HepG2 (cell line): ENCODE results near the gene MSMP. TPM values are rescaled to one million over a fixed set of nuclear protein-coding genes. Genes with fewer than 3 reads are reported as not detected.
A peak's percentile ranks its signal among the peaks of the same experiment; 100 is the strongest.

Source experiments
- FIP1L1 ChIP-seq: fragments of 200-400 bp; formaldehyde crosslinking; IDR thresholded peaks from 2 replicates; pipeline ENCODE4 v1.6.1; 2018; ENCODE audit warnings: low read depth, mild to moderate bottlenecking, low read length, moderate library complexity, borderline replicate concordance; ENCODE audit not compliant: insufficient read depth
- POLR2A ChIP-seq, 2 experiments: IDR thresholded peaks; 2 replicates each; pipeline ENCODE4 v1.6.1; 2011; ENCODE audit warnings: low read depth in 2 of 2, low read length in 2 of 2, mild to moderate bottlenecking in 1 of 2, moderate library complexity in 1 of 2; ENCODE audit not compliant: insufficient read depth in 1 of 2
- SMC3 ChIP-seq: IDR thresholded peaks from 2 replicates; pipeline ENCODE4 v1.6.1; 2011; ENCODE audit warnings: low read length, improper control_type of control experiment
- SUZ12 ChIP-seq: fragments of 150-350 bp; IDR thresholded peaks from 2 replicates; pipeline ENCODE4 v1.6.1; 2014; ENCODE audit warnings: low read depth, low read length
- ZNF136 ChIP-seq: sonication (generic); formaldehyde crosslinking; IDR thresholded peaks from 2 replicates; pipeline ENCODE4 v1.8.1; 2022; ENCODE audit warnings: low read depth, mild to moderate bottlenecking, moderate library complexity, missing genetic modification reagents
- polyA plus RNA-seq, 8 experiments: library from polyadenylated mRNA; depleted of rRNA in 3 of 8; stranded (reverse) in 7 of 8; unstranded in 1 of 8; fragments of >200 nt; fragmentation: Illumina TruSeq in 4 of 8; extraction: Trizol in 4 of 8; gene quantifications; 2 replicates each; pipeline versions ENCODE4 v1.2.1 to v1.2.3, GENCODE V29; 2011 to 2016; ENCODE audit warnings: low read depth in 4 of 8, missing spikeins in 1 of 8, mixed read lengths in 1 of 8; ENCODE audit not compliant: insufficient read depth in 1 of 8
- total RNA-seq, 5 experiments: library from RNA; depleted of rRNA; stranded (reverse); fragments of >200 nt; fragmentation: Illumina TruSeq; extraction: Trizol; gene quantifications; 2 replicates each; pipeline ENCODE4 v1.2.3, GENCODE V29; 2016; ENCODE audit warnings: low read depth in 1 of 5
- TF ChIP-seq, protein P1 (sequence below): fragments of 450-650 bp; IDR thresholded peaks from 2 replicates; pipeline ENCODE4 v1.6.1; 2017; ENCODE audit warnings: mild to moderate bottlenecking
- TF ChIP-seq, protein P2 (sequence below): sonication (generic); formaldehyde crosslinking; IDR thresholded peaks from 2 replicates; pipeline ENCODE4 v1.5.0; 2020; ENCODE audit warnings: missing genetic modification reagents
- TF ChIP-seq, protein P3 (sequence below): IDR thresholded peaks from 2 replicates; pipeline ENCODE4 v1.6.1; 2016; ENCODE audit warnings: mild to moderate bottlenecking, missing biosample characterization, missing genetic modification reagents
- TF ChIP-seq, protein P4 (sequence below): sonication (generic); formaldehyde crosslinking; IDR thresholded peaks from 2 replicates; pipeline ENCODE4 v1.5.0; 2020; ENCODE audit warnings: mild to moderate bottlenecking, missing genetic modification reagents, borderline replicate concordance
- TF ChIP-seq, protein P5 (sequence below): sonication (generic); IDR thresholded peaks from 2 replicates; pipeline ENCODE4 v1.6.1; 2016; ENCODE audit warnings: low read depth, borderline replicate concordance
- TF ChIP-seq, protein P6 (sequence below): sonication (generic); formaldehyde crosslinking; IDR thresholded peaks from 2 replicates; pipeline ENCODE4 v1.4.0; 2020; ENCODE audit warnings: missing genetic modification reagents; ENCODE audit errors: not compliant biosample characterization
- TF ChIP-seq, protein P7 (sequence below): sonication (generic); formaldehyde crosslinking; IDR thresholded peaks from 2 replicates; pipeline ENCODE4 v1.5.1; 2020; ENCODE audit warnings: mild to moderate bottlenecking, missing genetic modification reagents, borderline replicate concordance

The MSMP gene
- total and polyA plus RNA-seq, 2 of the 13 experiments (the other 11 are each of a cell fraction or from before 2014, with no cell fraction given) = 0.24 to 0.46 TPM

DNA sequence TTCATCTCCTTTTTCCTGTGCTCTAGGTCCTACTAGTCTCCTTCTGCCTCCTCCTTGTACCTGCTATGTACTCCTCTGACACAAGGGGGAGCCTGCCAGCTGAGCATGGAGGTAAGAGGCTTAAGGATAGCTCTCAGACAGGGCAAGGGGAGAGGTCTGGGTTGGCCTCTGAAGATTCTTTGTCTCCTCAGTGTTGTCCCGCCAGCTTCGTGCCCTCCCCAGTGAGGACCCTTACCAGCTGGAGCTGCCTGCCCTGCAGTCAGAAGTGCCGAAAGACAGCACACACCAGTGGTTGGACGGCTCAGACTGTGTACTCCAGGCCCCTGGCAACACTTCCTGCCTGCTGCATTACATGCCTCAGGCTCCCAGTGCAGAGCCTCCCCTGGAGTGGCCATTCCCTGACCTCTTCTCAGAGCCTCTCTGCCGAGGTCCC is 17.9 kb downstream of the MSMP start (continued):
- TF ChIP-seq ZNF136 (CRISPR knock-in tag) = no peak
- TF ChIP-seq SUZ12 = no peak
- TF ChIP-seq, protein P1, sequence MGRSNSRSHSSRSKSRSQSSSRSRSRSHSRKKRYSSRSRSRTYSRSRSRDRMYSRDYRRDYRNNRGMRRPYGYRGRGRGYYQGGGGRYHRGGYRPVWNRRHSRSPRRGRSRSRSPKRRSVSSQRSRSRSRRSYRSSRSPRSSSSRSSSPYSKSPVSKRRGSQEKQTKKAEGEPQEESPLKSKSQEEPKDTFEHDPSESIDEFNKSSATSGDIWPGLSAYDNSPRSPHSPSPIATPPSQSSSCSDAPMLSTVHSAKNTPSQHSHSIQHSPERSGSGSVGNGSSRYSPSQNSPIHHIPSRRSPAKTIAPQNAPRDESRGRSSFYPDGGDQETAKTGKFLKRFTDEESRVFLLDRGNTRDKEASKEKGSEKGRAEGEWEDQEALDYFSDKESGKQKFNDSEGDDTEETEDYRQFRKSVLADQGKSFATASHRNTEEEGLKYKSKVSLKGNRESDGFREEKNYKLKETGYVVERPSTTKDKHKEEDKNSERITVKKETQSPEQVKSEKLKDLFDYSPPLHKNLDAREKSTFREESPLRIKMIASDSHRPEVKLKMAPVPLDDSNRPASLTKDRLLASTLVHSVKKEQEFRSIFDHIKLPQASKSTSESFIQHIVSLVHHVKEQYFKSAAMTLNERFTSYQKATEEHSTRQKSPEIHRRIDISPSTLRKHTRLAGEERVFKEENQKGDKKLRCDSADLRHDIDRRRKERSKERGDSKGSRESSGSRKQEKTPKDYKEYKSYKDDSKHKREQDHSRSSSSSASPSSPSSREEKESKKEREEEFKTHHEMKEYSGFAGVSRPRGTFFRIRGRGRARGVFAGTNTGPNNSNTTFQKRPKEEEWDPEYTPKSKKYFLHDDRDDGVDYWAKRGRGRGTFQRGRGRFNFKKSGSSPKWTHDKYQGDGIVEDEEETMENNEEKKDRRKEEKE = no peak
- peak; percentile 65 for TF ChIP-seq SMC3
- TF ChIP-seq, protein P2, sequence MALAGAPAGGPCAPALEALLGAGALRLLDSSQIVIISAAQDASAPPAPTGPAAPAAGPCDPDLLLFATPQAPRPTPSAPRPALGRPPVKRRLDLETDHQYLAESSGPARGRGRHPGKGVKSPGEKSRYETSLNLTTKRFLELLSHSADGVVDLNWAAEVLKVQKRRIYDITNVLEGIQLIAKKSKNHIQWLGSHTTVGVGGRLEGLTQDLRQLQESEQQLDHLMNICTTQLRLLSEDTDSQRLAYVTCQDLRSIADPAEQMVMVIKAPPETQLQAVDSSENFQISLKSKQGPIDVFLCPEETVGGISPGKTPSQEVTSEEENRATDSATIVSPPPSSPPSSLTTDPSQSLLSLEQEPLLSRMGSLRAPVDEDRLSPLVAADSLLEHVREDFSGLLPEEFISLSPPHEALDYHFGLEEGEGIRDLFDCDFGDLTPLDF (CRISPR knock-in tag) = no peak
- TF ChIP-seq, protein P3, sequence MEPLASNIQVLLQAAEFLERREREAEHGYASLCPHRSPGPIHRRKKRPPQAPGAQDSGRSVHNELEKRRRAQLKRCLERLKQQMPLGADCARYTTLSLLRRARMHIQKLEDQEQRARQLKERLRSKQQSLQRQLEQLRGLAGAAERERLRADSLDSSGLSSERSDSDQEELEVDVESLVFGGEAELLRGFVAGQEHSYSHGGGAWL (CRISPR knock-in tag) = peak; percentile 27; the same call in 1 of the 2 replicates
- TF ChIP-seq FIP1L1 = no peak
- TF ChIP-seq, protein P4, sequence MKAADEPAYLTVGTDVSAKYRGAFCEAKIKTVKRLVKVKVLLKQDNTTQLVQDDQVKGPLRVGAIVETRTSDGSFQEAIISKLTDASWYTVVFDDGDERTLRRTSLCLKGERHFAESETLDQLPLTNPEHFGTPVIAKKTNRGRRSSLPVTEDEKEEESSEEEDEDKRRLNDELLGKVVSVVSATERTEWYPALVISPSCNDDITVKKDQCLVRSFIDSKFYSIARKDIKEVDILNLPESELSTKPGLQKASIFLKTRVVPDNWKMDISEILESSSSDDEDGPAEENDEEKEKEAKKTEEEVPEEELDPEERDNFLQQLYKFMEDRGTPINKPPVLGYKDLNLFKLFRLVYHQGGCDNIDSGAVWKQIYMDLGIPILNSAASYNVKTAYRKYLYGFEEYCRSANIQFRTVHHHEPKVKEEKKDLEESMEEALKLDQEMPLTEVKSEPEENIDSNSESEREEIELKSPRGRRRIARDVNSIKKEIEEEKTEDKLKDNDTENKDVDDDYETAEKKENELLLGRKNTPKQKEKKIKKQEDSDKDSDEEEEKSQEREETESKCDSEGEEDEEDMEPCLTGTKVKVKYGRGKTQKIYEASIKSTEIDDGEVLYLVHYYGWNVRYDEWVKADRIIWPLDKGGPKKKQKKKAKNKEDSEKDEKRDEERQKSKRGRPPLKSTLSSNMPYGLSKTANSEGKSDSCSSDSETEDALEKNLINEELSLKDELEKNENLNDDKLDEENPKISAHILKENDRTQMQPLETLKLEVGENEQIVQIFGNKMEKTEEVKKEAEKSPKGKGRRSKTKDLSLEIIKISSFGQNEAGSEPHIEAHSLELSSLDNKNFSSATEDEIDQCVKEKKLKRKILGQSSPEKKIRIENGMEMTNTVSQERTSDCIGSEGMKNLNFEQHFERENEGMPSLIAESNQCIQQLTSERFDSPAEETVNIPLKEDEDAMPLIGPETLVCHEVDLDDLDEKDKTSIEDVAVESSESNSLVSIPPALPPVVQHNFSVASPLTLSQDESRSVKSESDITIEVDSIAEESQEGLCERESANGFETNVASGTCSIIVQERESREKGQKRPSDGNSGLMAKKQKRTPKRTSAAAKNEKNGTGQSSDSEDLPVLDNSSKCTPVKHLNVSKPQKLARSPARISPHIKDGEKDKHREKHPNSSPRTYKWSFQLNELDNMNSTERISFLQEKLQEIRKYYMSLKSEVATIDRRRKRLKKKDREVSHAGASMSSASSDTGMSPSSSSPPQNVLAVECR (CRISPR knock-in tag) = peak; percentile 23; the same call in 1 of the 2 replicates
- TF ChIP-seq, protein P5, sequence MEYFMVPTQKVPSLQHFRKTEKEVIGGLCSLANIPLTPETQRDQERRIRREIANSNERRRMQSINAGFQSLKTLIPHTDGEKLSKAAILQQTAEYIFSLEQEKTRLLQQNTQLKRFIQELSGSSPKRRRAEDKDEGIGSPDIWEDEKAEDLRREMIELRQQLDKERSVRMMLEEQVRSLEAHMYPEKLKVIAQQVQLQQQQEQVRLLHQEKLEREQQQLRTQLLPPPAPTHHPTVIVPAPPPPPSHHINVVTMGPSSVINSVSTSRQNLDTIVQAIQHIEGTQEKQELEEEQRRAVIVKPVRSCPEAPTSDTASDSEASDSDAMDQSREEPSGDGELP = 0 out of 2 replicates have a peak, but pooled peaks have one; percentile 7
- TF ChIP-seq, protein P6, sequence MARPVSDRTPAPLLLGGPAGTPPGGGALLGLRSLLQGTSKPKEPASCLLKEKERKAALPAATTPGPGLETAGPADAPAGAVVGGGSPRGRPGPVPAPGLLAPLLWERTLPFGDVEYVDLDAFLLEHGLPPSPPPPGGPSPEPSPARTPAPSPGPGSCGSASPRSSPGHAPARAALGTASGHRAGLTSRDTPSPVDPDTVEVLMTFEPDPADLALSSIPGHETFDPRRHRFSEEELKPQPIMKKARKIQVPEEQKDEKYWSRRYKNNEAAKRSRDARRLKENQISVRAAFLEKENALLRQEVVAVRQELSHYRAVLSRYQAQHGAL = no peak
- TF ChIP-seq, protein P7, sequence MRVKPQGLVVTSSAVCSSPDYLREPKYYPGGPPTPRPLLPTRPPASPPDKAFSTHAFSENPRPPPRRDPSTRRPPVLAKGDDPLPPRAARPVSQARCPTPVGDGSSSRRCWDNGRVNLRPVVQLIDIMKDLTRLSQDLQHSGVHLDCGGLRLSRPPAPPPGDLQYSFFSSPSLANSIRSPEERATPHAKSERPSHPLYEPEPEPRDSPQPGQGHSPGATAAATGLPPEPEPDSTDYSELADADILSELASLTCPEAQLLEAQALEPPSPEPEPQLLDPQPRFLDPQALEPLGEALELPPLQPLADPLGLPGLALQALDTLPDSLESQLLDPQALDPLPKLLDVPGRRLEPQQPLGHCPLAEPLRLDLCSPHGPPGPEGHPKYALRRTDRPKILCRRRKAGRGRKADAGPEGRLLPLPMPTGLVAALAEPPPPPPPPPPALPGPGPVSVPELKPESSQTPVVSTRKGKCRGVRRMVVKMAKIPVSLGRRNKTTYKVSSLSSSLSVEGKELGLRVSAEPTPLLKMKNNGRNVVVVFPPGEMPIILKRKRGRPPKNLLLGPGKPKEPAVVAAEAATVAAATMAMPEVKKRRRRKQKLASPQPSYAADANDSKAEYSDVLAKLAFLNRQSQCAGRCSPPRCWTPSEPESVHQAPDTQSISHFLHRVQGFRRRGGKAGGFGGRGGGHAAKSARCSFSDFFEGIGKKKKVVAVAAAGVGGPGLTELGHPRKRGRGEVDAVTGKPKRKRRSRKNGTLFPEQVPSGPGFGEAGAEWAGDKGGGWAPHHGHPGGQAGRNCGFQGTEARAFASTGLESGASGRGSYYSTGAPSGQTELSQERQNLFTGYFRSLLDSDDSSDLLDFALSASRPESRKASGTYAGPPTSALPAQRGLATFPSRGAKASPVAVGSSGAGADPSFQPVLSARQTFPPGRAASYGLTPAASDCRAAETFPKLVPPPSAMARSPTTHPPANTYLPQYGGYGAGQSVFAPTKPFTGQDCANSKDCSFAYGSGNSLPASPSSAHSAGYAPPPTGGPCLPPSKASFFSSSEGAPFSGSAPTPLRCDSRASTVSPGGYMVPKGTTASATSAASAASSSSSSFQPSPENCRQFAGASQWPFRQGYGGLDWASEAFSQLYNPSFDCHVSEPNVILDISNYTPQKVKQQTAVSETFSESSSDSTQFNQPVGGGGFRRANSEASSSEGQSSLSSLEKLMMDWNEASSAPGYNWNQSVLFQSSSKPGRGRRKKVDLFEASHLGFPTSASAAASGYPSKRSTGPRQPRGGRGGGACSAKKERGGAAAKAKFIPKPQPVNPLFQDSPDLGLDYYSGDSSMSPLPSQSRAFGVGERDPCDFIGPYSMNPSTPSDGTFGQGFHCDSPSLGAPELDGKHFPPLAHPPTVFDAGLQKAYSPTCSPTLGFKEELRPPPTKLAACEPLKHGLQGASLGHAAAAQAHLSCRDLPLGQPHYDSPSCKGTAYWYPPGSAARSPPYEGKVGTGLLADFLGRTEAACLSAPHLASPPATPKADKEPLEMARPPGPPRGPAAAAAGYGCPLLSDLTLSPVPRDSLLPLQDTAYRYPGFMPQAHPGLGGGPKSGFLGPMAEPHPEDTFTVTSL (CRISPR knock-in tag) = no peak
- peak in 1 of 2 experiments; percentile 43; a peak in 2 of 4 replicates for TF ChIP-seq POLR2A (IDR thresholded peaks at IDR 0.05; ENCODE audit: insufficient read depth in 1 of 2, low read depth in 2 of 2, low read length in 2 of 2)
